Stimulated activated CD4-positive, alpha-beta T cell treated with anti-CD3 and anti-CD28 coated beads, Interleukin-1b, Interleukin-23, amount 100 ng/mL, for 24 hours (primary cell): ENCODE results near the gene TLR8.

Experiments used
- DNase-seq, 4 experiments: peaks; one replicate each; pipeline ENCODE4 v3.0.0-alpha.2; 2020; ENCODE audit warnings: low read depth in 4 of 4, low spot score in 1 of 4

TLR8 gene

DNA sequence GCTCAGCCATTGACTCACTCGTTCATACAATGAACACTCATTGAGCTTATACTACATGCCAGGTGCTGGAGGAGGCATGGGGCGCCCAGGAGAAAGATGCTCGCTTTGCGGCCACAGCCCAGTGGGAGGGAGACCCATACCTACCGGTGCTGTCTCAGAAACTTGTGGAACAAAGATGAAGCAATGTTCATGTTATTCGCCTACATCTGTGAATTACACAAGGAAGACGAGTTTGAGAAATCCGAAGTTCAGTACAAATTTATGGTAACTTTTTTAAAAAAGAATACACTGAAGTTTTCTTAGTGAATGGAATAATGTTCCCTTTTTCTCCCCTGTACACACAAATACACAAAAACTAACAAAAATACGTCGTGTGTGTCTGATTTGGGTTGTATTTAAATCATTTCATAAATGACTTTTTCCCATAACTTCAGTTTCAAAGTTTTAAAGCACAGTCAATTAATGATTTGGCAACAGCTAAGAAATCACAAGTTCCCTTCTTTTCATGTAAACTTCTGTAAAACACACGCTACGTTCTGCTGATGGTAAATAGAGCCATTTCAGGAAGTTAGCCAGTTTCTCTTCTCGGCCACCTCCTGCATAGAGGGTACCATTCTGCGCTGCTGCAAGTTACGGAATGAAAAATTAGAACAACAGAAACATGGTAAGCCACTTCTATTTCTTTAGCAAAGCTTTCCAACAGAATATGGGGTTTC, at the start of gene TLR8:
TSS of gene TLR8 (plus strand) at position 575 of the 716 bp plus-strand sequence. CDS start at position 662, 87 bp downstream.
- DNase-seq = no peak

DNA sequence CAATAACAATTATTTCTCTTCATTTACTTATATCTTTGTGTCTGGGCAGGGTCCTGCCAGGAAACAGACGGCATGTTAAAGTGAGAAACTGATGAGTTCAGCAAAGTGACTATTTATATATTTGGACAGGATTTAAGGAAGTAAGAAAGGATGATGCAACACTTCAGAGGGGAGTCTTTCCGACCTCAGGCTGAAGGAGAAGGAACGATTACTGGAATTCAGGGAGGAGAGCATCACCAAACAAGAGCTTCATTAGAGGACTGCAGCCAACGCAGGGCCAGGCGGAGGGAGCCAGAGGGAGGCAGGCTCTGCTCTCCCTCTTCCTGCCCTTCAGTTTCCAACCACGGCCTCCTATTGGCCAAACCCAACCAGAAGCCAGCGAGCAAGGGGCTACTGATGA, 41.1 kb upstream of the TLR8 start:
- DNase-seq = no peak

DNA sequence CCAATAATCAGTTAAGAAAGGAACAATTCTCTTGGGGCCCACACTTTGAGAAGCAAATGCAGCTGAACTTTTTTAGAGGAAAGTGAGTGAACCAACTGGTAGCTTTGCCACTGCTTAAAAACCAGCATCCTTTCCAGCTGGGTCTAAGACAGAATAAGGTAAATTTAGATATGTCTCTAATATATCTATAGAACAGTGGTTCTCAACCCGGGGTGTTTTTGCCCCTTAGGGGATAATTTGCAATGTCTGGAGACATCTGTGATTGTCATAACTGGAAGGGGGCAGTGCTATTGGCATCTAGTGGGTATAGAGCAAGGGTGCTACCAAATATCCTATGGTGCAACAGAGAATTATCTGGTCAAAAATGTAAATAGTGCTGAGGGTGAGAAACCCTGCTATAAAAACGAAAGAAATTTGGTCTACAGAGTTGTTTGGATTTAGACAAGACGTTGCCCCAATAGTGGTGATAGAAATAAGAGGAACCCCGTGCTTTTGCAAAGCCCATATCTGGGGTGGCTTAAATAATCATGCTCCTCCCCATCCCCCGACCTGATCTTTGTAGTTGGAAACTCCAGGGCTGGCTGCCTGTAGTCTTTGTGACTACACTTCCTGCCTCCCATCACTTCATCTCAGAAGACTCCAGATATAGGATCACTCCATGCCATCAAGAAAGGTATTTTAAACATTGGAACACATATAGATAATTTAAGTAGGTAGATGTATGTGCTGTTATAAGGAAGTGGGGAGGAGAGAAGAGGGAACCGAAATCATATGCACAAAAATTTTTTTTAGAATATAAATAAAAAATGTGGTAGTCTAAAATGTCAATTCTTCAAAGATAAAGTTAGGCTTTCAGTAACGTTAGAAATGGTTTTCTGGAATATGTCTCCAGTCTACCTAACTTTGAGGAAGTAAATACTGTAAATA, 39.7 kb upstream of the TLR8 start, which contains the start of gene TLR7:
TSS of gene TLR7 (plus strand) at position 622 of the 927 bp plus-strand sequence. CDS start 507 bp downstream, outside the sequence.
- DNase-seq = no peak

DNA sequence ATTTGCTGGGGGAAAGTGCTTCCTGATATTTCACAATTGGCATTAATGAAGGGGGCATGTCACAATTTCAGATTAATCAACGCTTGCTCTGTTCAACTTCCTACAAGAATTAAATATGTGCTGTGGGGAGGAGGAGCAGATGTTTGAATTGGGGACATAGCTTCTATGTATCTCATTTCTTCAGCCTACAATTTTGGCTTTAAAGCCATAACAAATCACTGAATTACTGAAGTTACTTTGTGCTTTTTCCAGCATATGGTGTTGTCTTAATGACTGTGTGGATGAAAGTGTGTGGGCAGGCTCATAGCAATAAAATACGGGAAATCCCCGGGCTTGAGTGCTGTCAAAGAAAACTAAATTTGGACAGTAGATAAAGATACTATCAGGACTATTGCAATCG, 38.7 kb upstream of the TLR8 start:
- DNase-seq = no peak

DNA sequence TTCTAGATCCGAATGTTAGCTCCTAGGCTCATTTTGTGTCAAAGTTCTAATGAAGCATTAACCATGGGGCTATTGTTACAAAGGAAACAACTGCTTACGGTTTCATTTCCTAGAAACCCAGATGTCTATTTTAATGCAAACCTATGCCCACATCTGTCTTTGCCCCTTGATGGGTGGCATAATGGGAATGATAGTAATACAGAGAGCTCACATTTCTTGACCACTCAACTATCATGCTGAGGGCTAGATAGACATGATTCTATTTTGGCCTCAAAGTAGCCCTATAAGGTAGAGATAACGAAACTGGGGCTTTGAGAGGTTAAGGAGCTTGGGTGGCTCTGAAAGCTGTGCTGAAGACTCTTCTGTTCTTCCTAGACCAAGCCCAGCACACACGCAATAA, 37.7 kb upstream of the TLR8 start:
- no peak for DNase-seq

DNA sequence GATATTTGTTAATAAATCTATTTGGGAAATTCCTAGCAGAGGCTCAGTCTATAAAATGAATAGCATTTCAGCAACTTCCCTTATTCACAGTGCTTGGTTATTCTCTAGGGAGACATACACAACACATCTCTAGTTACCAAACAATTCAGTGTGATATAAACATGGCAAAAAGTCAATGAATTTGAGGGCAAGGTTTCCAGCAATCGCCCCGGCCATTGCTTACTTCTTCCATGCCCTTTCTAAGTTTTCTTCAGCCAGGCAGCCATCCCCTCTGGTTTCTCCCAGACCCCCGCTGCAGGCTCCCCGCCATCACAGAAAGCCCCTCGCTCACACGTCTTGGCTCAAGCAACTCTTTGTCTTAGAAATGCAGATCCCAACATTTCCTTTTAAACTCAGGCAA, 35.2 kb upstream of the TLR8 start:
- no peak for DNase-seq

DNA sequence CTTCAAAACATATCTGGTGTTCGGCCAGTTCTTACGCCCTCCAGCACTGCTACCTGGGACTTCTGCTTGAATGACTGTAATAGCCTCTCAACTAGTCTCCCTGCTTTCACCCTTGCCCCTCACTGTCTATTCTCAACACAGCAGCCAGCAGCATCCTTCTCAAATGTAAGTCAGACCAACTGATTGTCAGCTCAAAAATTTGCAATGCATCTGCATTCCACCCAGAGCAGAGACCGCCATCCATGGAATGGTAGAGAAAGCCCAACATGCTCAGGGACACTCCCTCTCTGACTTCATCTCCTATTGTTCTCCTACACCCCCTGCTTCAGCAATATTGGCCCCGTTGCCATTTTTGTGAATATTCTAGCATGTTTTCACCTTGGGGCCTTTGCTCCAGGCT, 33.7 kb upstream of the TLR8 start:
- DNase-seq = no peak

DNA sequence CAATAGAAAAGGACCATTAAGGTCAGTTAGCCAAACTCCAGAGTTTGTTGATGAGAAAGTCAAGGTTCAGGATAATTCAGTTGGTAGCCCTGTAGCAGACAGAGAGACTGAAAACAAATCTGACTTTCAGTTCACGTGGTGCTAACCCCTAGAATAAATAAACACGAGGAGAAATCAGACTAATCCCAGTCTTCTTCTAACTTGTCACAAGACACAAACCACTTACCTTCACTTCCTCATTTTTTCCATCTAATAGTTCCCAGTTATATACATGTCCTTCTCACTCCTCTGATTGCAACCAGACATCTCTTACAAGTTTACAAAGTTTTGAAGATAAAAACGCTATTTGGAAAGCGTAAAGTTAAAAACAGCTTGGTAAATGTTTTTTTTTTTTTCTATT, 31.8 kb upstream of the TLR8 start:
- no peak for DNase-seq

DNA sequence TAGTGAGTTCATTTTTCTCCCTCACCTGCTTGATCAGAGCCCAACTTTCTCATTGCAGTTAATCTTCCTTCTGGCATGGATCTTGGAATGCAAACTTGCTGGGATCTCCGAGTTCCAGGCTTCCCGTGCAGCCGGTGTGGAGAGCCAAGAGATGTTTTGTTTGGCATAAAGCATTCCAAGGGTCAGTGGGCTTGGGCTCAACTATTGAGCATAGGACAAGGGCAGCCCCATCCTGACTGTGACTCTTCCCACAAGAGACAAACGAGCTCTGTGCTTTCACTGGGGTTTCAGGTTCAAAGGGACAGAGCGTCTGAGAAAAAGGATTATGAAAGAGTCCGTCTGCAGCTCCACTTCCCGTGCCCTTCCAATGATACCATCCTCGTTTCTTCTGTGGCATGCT, 29.0 kb upstream of the TLR8 start:
- DNase-seq = no peak

DNA sequence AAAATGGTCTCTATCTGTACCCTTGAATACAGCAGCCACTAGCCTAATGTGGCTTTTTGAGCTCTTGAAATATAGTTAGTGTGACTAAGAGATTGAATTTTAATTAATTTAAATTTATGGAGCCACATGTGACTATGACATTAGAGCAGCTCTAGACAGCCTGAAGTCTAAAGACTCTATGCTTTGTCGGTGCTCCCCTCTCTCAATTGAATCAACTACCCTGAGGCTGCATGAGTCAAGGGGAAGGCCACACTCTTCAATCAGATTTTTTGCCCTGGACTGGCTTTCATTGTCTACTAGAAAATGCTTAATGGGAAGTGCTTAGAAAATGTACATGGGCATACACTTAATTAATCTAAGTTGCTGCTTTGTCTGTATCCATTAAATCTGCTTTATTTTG, 27.9 kb upstream of the TLR8 start:
- DNase-seq = no peak

DNA sequence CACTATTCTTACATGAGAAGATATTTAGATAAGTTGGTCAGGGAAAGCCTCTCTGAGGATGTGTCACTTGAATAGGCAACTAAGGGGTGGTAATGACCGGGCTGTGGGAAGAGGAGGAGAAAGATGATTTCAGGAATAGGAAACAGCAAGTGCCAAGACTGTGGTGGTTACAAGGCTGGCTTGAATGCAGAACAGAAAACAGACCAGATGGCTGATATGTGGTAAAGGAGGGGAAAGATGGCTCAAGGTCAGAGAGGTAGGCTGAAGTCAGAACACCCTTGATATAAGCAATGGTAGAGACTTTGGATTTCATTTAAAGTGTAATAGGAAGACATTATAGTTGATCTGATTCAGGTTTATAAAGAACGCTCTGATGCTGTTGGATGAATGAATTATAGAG, 24.5 kb upstream of the TLR8 start:
- DNase-seq = no peak

DNA sequence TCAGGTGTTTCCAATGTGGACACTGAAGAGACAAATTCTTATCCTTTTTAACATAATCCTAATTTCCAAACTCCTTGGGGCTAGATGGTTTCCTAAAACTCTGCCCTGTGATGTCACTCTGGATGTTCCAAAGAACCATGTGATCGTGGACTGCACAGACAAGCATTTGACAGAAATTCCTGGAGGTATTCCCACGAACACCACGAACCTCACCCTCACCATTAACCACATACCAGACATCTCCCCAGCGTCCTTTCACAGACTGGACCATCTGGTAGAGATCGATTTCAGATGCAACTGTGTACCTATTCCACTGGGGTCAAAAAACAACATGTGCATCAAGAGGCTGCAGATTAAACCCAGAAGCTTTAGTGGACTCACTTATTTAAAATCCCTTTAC, 20.9 kb upstream of the TLR8 start:
- no peak for DNase-seq

DNA sequence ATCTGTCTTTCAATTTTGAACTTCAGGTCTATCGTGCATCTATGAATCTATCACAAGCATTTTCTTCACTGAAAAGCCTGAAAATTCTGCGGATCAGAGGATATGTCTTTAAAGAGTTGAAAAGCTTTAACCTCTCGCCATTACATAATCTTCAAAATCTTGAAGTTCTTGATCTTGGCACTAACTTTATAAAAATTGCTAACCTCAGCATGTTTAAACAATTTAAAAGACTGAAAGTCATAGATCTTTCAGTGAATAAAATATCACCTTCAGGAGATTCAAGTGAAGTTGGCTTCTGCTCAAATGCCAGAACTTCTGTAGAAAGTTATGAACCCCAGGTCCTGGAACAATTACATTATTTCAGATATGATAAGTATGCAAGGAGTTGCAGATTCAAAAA, 19.9 kb upstream of the TLR8 start:
- DNase-seq = no peak

DNA sequence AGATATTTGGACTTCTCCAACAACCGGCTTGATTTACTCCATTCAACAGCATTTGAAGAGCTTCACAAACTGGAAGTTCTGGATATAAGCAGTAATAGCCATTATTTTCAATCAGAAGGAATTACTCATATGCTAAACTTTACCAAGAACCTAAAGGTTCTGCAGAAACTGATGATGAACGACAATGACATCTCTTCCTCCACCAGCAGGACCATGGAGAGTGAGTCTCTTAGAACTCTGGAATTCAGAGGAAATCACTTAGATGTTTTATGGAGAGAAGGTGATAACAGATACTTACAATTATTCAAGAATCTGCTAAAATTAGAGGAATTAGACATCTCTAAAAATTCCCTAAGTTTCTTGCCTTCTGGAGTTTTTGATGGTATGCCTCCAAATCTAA, 19.3 kb upstream of the TLR8 start:
- DNase-seq = no peak

DNA sequence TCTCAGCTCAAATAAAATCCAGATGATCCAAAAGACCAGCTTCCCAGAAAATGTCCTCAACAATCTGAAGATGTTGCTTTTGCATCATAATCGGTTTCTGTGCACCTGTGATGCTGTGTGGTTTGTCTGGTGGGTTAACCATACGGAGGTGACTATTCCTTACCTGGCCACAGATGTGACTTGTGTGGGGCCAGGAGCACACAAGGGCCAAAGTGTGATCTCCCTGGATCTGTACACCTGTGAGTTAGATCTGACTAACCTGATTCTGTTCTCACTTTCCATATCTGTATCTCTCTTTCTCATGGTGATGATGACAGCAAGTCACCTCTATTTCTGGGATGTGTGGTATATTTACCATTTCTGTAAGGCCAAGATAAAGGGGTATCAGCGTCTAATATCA, 18.7 kb upstream of the TLR8 start:
- DNase-seq = no peak

DNA sequence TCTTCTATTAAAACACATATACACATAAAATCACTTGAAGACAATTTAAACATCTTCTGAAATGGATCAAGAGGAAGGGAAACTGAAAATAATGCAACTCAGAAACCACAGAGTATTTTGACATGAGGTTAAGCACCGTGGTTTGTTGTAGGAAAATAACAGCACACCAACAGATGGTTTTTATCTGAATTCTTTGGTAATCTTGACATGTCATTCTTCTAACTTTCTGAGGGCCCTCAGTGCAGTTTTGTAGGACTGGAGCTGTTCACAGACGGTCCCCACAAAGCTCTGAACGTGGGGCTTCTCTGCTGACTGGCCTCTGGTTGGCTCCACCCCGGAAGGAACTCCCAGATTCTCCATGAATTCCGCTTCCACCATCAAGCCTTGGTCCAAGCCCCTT, 16.0 kb upstream of the TLR8 start:
- no peak for DNase-seq

DNA sequence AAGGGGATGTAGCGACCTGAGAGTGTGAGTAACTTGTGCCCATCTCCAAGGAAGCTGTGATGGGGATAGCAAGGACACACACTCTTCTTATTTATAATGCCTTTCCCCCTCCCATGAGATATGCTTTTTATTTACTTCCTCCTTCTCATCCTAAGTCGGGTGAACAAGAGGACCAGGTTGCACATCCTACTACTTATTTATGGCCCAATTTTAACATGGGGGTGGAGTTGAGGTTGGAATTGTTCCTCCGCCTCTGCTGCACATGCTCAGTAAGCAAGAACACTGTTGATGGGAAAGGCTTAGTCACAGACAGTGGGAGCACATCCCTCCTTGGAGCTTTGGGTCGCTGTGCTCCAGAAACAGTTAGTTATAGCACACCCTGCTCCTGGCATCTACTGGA, 15.2 kb upstream of the TLR8 start:
- no peak for DNase-seq

DNA sequence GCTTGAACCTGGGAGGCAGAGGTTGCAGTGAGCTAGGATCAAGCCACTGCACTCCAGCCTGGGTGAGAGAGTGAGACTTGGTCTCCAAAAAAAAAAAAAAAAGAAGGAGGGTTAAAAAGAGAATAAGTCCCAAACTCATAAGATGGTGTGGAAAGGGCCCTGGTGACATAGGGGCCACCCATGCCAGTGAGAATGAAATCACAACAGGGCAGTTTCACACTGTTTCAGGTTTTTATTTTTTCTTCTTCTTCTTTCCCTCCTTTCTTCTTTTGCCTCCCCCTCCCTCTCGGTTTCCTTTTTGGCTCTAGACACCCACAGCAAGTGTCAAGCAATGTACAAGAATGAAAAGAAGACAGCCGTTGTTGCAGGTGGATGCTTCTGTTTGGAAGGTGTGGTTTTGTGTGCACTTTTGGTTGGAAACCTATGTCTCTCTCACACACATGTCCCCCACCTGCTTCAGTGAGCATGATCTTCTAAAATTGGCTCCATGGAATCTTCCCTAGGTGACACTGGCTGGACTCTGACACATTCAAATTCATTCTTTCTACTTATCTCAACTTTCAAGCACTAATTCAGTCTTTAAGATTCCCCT, 14.4 kb upstream of the TLR8 start:
- DNase-seq = no peak

DNA sequence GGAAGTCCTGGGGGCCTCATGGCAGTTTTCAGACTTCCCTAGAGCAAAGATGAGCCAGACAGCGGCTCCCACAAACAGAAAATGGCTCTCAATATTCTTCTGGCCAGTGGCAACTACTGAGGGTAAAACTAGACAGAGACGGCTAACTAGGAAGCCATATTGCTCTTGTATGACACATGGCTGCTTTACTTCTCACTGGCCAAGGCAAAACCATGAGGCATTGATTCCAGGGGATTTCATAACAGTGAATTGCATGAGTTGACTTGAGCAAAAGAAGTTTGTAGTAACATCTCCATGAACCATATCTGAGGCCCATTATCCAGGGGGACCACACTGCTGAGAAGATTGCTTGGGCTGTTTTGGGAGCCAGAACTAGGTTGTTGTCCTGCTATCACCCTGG, 13.7 kb upstream of the TLR8 start:
- no peak for DNase-seq

DNA sequence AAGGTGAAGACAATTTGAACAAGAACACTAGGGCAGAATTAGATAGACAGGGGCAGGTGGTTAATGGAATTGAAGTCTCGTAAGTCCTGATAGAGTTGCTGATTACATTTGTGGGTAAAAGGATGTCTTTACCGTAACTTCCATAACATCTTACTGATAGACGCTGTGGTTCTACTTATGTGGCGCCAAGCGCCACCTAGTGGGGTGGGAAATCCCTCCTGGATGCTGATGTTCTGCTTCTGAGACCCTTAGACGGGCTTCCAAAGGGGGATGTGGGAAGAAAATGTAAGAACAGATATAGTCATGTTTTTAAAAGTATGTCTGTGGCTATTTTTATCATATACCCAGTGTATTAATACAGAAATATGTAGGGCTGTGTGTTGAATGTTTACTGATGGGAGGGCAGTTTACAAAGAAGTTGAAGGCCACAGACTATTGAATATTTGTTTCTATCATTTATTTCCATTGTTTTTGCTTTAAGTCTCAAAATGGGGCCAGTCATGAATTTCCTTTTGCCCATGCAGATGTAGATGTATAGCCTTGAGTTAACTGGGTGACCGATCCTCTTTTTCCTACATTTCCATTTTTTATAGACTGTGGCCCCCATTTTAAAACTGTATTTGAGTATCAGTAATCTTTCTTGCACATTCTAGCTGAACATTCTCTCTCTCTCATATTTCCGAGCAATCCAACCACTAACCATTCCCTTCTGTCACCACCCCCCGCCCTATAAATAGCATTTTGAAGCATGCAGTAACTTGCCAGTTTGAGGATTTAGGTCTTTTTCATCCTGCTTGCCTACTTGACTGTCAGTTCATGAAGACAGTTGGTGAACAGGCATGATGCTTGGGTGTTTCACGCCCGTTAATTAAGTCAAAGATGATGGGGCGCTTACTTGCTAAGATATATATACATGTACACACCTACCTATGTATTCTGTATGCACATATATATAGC, 12.1 kb upstream of the TLR8 start:
- DNase-seq = peak in 3 of 4 experiments; percentile 7 to 30 (median 16)

DNA sequence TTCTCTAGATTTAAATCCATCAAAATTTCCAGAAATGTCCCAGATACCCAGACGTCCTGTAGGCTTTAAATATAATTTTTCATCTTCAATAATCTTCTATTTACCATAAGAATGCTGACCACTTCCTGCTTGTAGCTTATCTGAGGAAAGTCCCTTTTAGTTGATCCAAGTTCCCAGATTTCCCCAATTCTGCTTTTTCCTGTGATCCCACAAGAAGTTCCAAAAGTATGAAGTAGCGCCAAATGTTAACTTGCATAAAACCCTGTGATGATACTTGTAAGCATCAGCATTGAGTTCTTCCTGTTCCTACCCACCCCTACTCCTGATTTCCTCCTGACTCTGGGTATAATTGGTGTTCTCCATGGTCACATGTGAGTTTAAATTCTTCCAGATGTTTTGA, 10.6 kb upstream of the TLR8 start:
- DNase-seq = no peak
